Measurements from ENCODE around the gene UTP18.

UTP18 gene

GRCh38 chr17:51335006-51335590 is 74.8 kb downstream of the UTP18 start:
- Mint-ChIP-seq H3K4me1 (ENCODE audit: low read depth) (no peaks in the 10 kb centered on the region), H3K27ac (no peak overlapping the region), H3K9me3 (no peaks in the 10 kb centered on the region), H3K4me3 (no peak overlapping the region), H3K27me3 (no peaks in the 10 kb centered on the region), H3K36me3 (ENCODE audit: low read depth) (no peaks in the 10 kb centered on the region)
- no peak for DNase-seq

- no peak overlapping the region for H3K27ac Mint-ChIP-seq
- no peaks in the 10 kb centered on the region for H3K27me3 Mint-ChIP-seq
- no peaks in the 10 kb centered on the region for H3K36me3 Mint-ChIP-seq (ENCODE audit: low read depth)
- H3K9me3 Mint-ChIP-seq = no peaks in the 10 kb centered on the region
- DNase-seq = no peak
- H3K4me1 Mint-ChIP-seq (ENCODE audit: low read depth) = no peaks in the 10 kb centered on the region
- H3K4me3 Mint-ChIP-seq = no peak overlapping the region
Measured at GRCh38 chr17:51335883-51336822, 75.8 kb downstream of the UTP18 start.

GRCh38 chr17:51341457-51341856 is 81.1 kb downstream of the UTP18 start:
- Mint-ChIP-seq H3K4me1 (ENCODE audit: low read depth) (no peaks in the 10 kb centered on the region), H3K27ac (no peak overlapping the region), H3K36me3 (ENCODE audit: low read depth) (no peaks in the 10 kb centered on the region)

GRCh38 chr17:51342257-51342656 is 81.9 kb downstream of the UTP18 start:
- DNase-seq = no peak
- Mint-ChIP-seq H3K36me3 (ENCODE audit: low read depth) (no peaks in the 10 kb centered on the region), H3K27ac (no peak overlapping the region), H3K9me3 (no peaks in the 10 kb centered on the region), H3K4me3 (no peak overlapping the region), H3K27me3 (peaks cover 4% of the 10 kb centered on the region), H3K4me1 (ENCODE audit: low read depth) (no peaks in the 10 kb centered on the region)

More at GRCh38 chr17:51341457-51341856, 81.1 kb downstream of the UTP18 start:
- DNase-seq = no peak
- no peaks in the 10 kb centered on the region for H3K9me3 Mint-ChIP-seq
- no peak overlapping the region for H3K4me3 Mint-ChIP-seq
- peaks cover 4% of the 10 kb centered on the region for H3K27me3 Mint-ChIP-seq

- Mint-ChIP-seq H3K36me3 (ENCODE audit: low read depth) (no peaks in the 10 kb centered on the region), H3K27ac (no peak overlapping the region), H3K4me1 (ENCODE audit: low read depth) (no peaks in the 10 kb centered on the region), H3K27me3 (peaks cover 4% of the 10 kb centered on the region), H3K4me3 (no peak overlapping the region), H3K9me3 (no peaks in the 10 kb centered on the region)
- DNase-seq = no peak
Measured at GRCh38 chr17:51344532-51344931, 84.2 kb downstream of the UTP18 start.

- no peaks in the 10 kb centered on the region for H3K9me3 Mint-ChIP-seq
- H3K27ac Mint-ChIP-seq = no peak overlapping the region
- no peak for DNase-seq
- H3K36me3 Mint-ChIP-seq (ENCODE audit: low read depth) = no peaks in the 10 kb centered on the region
- H3K4me3 Mint-ChIP-seq = no peak overlapping the region
- H3K4me1 Mint-ChIP-seq (ENCODE audit: low read depth) = no peaks in the 10 kb centered on the region
- H3K27me3 Mint-ChIP-seq = peaks cover 11% of the 10 kb centered on the region
Measured at GRCh38 chr17:51346218-51346982, 86.1 kb downstream of the UTP18 start.
